Neutrophil (primary cell): ENCODE measurements around the gene GABRB2.

Source experiments
- H3K27ac ChIP-seq: fragments of 200-600 bp; sonication (generic); 2 replicates; pipeline ENCODE4 v1.5.1; 2016; ENCODE audit warnings: mild to moderate bottlenecking, moderate library complexity
- H3K27me3 ChIP-seq: fragments of 200-600 bp; sonication (generic); 2 replicates; pipeline ENCODE4 v1.6.0; 2016; ENCODE audit warnings: mild to moderate bottlenecking
- H3K36me3 ChIP-seq: fragments of 200-600 bp; sonication (generic); 2 replicates; pipeline ENCODE4 v1.5.1; 2017
- H3K4me1 ChIP-seq, 2 experiments: fragments of 200-600 bp in 1 of 2; sonication (generic) in 1 of 2; 1 replicate in 1 of 2; 2 replicates in 1 of 2; pipeline versions ENCODE4 v1.5.1 to v1.6.1; 2013 to 2016; ENCODE audit warnings: low read depth in 1 of 2, low read length in 1 of 2, mild to moderate bottlenecking in 1 of 2, moderate library complexity in 1 of 2; ENCODE audit not compliant: control insufficient read depth in 1 of 2, insufficient read depth in 1 of 2
- H3K4me3 ChIP-seq, 2 experiments: fragments of 200-600 bp in 1 of 2; sonication (generic) in 1 of 2; 1 replicate in 1 of 2; 2 replicates in 1 of 2; pipeline ENCODE4 v1.5.1; 2013 to 2016; ENCODE audit warnings: low read depth in 1 of 2, low read length in 1 of 2, mild to moderate bottlenecking in 1 of 2, moderate library complexity in 1 of 2
- H3K9me3 ChIP-seq: fragments of 200-600 bp; sonication (generic); 2 replicates; pipeline ENCODE4 v1.5.1; 2016
- TF ChIP-seq, protein P1 (sequence below): fragments of 200-600 bp; sonication (generic); IDR thresholded peaks from 2 replicates; pipeline ENCODE4 v1.5.1; 2016; ENCODE audit warnings: antibody characterized with exemption

The GABRB2 gene

DNA sequence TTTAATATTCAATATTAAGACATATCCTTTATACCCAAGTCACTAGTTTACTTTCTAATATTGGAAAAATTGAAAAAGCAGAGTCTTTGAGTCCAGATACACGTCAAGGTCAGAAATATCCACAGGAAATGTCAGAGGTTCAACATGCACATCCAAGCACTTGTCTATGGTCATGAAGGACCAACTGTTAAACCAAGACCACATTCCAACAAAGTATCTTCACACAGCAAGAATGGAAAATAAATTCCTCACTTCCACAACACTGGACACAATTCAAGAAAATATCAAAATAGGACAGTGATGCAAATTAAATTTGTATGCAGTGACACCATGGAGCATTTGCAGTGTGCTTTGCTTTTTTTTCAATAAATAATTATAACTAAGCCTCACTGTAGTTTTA, 142.5 kb downstream of the GABRB2 start:
- H3K36me3 ChIP-seq, result no peaks in the 10 kb centered on the region
- no peaks in the 10 kb centered on the region for H3K4me1 ChIP-seq
- TF ChIP-seq, protein P1, sequence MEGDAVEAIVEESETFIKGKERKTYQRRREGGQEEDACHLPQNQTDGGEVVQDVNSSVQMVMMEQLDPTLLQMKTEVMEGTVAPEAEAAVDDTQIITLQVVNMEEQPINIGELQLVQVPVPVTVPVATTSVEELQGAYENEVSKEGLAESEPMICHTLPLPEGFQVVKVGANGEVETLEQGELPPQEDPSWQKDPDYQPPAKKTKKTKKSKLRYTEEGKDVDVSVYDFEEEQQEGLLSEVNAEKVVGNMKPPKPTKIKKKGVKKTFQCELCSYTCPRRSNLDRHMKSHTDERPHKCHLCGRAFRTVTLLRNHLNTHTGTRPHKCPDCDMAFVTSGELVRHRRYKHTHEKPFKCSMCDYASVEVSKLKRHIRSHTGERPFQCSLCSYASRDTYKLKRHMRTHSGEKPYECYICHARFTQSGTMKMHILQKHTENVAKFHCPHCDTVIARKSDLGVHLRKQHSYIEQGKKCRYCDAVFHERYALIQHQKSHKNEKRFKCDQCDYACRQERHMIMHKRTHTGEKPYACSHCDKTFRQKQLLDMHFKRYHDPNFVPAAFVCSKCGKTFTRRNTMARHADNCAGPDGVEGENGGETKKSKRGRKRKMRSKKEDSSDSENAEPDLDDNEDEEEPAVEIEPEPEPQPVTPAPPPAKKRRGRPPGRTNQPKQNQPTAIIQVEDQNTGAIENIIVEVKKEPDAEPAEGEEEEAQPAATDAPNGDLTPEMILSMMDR, result no peak
- H3K27ac ChIP-seq, result no peak overlapping the region
- H3K4me3 ChIP-seq, result no peak overlapping the region
- no peaks in the 10 kb centered on the region for H3K9me3 ChIP-seq
- H3K27me3 ChIP-seq, result no peaks in the 10 kb centered on the region

DNA sequence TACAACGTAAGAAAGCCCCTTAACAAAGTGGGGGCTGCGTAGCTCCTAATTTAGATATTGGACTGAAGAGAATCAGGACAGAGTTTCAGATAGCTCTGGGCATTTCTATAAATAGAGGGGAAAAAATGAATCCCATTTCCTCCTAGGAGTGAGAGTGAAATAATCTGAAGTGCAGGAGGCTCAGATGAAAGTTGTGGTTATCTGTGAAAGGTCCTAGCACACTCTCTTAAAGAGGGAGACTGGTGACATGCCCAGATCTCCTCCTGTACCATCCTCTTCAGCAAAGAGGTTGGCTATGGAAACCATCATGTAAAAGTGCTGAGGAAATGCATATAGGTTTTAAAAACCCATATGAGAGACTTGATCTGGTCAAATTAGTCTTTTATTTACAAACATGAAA, 143.4 kb downstream of the GABRB2 start:
- no peak overlapping the region for H3K4me3 ChIP-seq
- no peaks in the 10 kb centered on the region for H3K27me3 ChIP-seq
- no peaks in the 10 kb centered on the region for H3K9me3 ChIP-seq
- H3K27ac ChIP-seq, result no peak overlapping the region
- no peaks in the 10 kb centered on the region for H3K36me3 ChIP-seq
- no peaks in the 10 kb centered on the region for H3K4me1 ChIP-seq
- TF ChIP-seq, protein P1, result no peak

DNA sequence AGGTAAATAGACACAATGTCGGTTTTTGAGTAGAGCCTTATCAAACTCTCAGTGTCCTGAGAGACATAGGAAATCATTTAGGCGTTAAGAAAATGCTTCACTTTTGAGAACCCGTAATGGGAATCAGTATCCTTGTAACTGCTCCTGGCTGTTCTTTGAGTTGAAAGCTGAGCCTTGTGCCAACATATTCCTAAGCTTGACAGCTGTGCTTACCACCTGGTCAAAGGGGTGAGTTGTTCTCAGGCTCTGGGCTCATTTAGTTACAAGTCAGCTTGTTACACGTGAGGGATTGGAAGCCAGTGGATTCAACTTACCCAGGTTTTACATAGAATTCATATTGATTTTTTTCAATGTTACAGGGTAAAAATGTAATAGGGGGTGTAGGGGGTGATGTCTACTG, 145.9 kb downstream of the GABRB2 start:
- TF ChIP-seq, protein P1, result no peak
- H3K4me1 ChIP-seq, result no peaks in the 10 kb centered on the region
- H3K4me3 ChIP-seq, result no peak overlapping the region
- H3K36me3 ChIP-seq, result no peaks in the 10 kb centered on the region
- H3K27ac ChIP-seq, result no peak overlapping the region
- H3K9me3 ChIP-seq, result no peaks in the 10 kb centered on the region
- H3K27me3 ChIP-seq, result no peaks in the 10 kb centered on the region

DNA sequence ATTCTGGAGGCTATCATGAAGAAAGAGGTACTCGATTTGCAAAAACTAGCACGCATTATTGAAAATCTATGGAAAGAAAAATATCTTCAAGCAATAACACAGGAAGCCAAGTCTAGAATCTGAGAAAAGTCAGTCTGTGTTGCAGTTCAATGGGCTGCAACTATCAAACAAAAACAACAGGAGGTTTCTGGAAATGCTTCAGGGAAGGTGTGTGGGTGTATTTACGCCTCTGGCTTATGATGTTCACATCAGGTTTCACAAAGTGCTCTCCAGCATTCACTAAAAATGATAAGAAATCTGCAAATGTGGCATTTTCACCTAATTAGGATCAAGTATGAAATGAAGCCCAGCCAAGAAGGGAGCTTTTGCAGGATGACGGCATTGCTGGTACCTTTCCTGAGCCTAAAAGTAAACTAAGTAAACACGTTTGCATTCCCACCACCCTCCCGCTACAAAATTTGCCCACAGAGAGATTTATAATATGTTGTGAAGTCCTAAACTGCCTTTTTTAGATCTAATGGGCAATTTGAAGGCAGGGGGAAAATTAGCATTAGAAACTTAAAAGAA, 146.4 kb downstream of the GABRB2 start:
- H3K27ac ChIP-seq, result no peak overlapping the region
- TF ChIP-seq, protein P1, result no peak
- no peaks in the 10 kb centered on the region for H3K4me1 ChIP-seq
- no peaks in the 10 kb centered on the region for H3K27me3 ChIP-seq
- no peaks in the 10 kb centered on the region for H3K36me3 ChIP-seq
- H3K9me3 ChIP-seq, result no peaks in the 10 kb centered on the region
- H3K4me3 ChIP-seq, result no peak overlapping the region

DNA sequence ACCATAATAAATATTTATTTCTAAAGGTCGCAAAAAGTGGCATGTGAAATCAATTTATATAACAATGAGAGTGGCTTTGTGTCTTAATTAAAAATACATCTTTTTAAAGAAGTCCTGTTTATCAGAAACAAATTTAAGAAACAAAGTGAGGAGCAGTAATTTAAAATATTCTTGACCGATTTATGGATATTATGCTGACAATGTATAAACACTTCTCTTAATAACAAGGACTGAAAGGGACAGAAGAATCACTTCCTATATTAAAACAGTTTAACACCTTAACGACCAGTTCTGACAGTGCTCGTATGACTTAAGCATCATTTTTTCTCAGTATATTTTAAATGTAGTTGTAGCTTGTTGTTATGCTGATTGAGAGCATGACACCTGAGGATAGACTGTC, 149.1 kb downstream of the GABRB2 start:
- Histone ChIP-seq H3K27ac (no peak overlapping the region), H3K9me3 (no peaks in the 10 kb centered on the region), H3K27me3 (no peaks in the 10 kb centered on the region), H3K4me3 (no peak overlapping the region), H3K36me3 (no peaks in the 10 kb centered on the region), H3K4me1 (no peaks in the 10 kb centered on the region)
- TF ChIP-seq, protein P1, result no peak

DNA sequence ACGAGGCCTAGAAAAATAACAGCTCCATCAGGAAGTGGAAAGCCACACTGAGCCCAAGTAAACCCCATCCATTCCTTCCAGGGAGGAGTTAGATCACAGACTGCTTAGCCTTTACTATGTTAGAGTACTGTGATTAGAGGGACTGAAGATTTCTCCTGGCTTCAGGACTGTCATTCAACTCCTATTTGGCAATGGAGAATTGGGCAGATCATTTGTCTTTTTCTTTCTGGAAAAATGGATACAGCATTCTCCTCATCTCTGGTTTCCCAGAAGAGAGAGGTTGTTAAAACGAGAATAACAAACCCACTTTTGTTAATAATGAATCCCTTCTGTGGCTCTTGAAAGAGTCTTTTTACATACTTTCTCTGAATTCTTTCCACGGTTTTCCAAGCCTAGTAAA, 150.4 kb downstream of the GABRB2 start:
- Histone ChIP-seq H3K4me1 (no peaks in the 10 kb centered on the region), H3K27me3 (no peaks in the 10 kb centered on the region), H3K9me3 (no peaks in the 10 kb centered on the region), H3K36me3 (no peaks in the 10 kb centered on the region), H3K27ac (no peak overlapping the region), H3K4me3 (no peak overlapping the region)
- TF ChIP-seq, protein P1, result no peak
